GM12878 (cell line): ENCODE results near the gene ARSA. TPM values are rescaled to one million over a fixed set of nuclear protein-coding genes. Genes with fewer than 3 reads are reported as not detected.
A peak's percentile ranks its signal among the peaks of the same experiment; 100 is the strongest.

ENCODE experiments used
- ATAC-seq: fragments of 200-7000 bp; cut with Tn5 transposase; 3 replicates; pipeline ENCODE4 v1.9.1; 2020; ENCODE audit warnings: mild to moderate bottlenecking, moderate library complexity
- BruUV-seq: library from RNA; stranded (reverse); fragments of 400-500 nt; replicated peaks from 2 replicates; lab custom pipeline; 2021; lab: Mats Ljungman, UMichigan
- CTCF ChIA-PET: fragments of 300-600 bp; sonication (Branson Sonifier 250); formaldehyde crosslinking; extraction: SDS; loops from one replicate; lab custom pipeline; 2021; ENCODE audit warnings: inconsistent platforms; lab: Yijun Ruan, JAX
- POLR2A ChIA-PET: fragments of 350-600 bp; formaldehyde crosslinking; extraction: SDS; loops from one replicate; lab custom pipeline; 2021; ENCODE audit warnings: inconsistent platforms; lab: Charles Lee
- RAD21 ChIA-PET: fragments of 300-600 bp; sonication (Branson Sonifier 250); formaldehyde crosslinking; loops from one replicate; lab custom pipeline; 2023; ENCODE audit warnings: antibody characterized with exemption; ENCODE audit not compliant: unreplicated experiment; lab: Charles Lee
- SMC1A ChIA-PET: fragments of 300-600 bp; sonication (Branson Sonifier 250); formaldehyde crosslinking; loops from one replicate; lab custom pipeline; 2023; ENCODE audit not compliant: unreplicated experiment, uncharacterized antibody; lab: Charles Lee
- DNase-seq: peaks from one replicate; pipeline ENCODE4 v3.0.0-alpha.2; 2011; ENCODE audit warnings: low read depth, low spot score
- FAIRE-seq: peaks from 3 replicates; lab custom pipeline; 2011; peaks lifted over from hg19 to GRCh38; lab: Jason Lieb, UNC
- H2AFZ ChIP-seq: 2 replicates; pipeline ENCODE4 v1.6.0; 2011; ENCODE audit warnings: low read depth, low read length, control low read depth; ENCODE audit not compliant: control insufficient read depth
- H3K27ac ChIP-seq: 2 replicates; pipeline ENCODE4 v1.5.1; 2011; ENCODE audit warnings: control low read depth; ENCODE audit not compliant: control insufficient read depth, insufficient read depth
- H3K27me3 ChIP-seq, 2 experiments: replicated peaks in 1 of 2; 2 replicates each; pipeline versions ENCODE4 v1.6.0 to v1.6.1; 2011; ENCODE audit warnings: low read length in 1 of 2; ENCODE audit not compliant: control insufficient read depth in 2 of 2, insufficient read depth in 2 of 2
- H3K36me3 ChIP-seq, 2 experiments: 2 replicates each; pipeline ENCODE4 v1.5.1; 2011; ENCODE audit warnings: low read length in 1 of 2; ENCODE audit not compliant: control insufficient read depth in 2 of 2, insufficient read depth in 2 of 2
- H3K4me1 ChIP-seq: 2 replicates; pipeline ENCODE4 v1.6.1; 2011; ENCODE audit warnings: mild to moderate bottlenecking, low read length, moderate library complexity, mixed read lengths; ENCODE audit not compliant: control insufficient read depth, insufficient read depth
- H3K4me2 ChIP-seq: 2 replicates; pipeline ENCODE4 v1.6.0; 2011; ENCODE audit warnings: control low read depth; ENCODE audit not compliant: control insufficient read depth, insufficient read depth
- H3K4me3 ChIP-seq: fragments of 200-600 bp; sonication (generic); 2 replicates; pipeline ENCODE4 v1.5.1; 2016
- H3K79me2 ChIP-seq: 2 replicates; pipeline ENCODE4 v1.6.0; 2011; ENCODE audit warnings: low read length; ENCODE audit not compliant: control insufficient read depth, insufficient read depth
- H3K9ac ChIP-seq: 2 replicates; pipeline ENCODE4 v1.8.0; 2011; ENCODE audit warnings: low read length, control low read depth, mixed read lengths; ENCODE audit not compliant: control insufficient read depth, insufficient read depth
- H3K9me3 ChIP-seq: replicated peaks from 3 replicates; pipeline ENCODE4 v1.5.1; 2011; ENCODE audit warnings: mild to moderate bottlenecking, low read length; ENCODE audit not compliant: control insufficient read depth, insufficient read depth
- H4K20me1 ChIP-seq: 2 replicates; pipeline ENCODE4 v1.6.0; 2011; ENCODE audit not compliant: control insufficient read depth, insufficient read depth
- CHD2 ChIP-seq: IDR thresholded peaks from 2 replicates; pipeline ENCODE4 v1.6.1; 2011; ENCODE audit warnings: low read depth, low read length, improper control_type of control experiment, borderline replicate concordance
- CREM ChIP-seq: IDR thresholded peaks from 2 replicates; pipeline ENCODE4 v1.6.1; 2014; ENCODE audit warnings: antibody characterized with exemption, low read depth
- E2F4 ChIP-seq: IDR thresholded peaks from 2 replicates; pipeline ENCODE4 v1.6.1; 2012; ENCODE audit warnings: low read depth, low read length, improper control_type of control experiment
- ELK1 ChIP-seq: IDR thresholded peaks from 2 replicates; pipeline ENCODE4 v1.6.1; 2012; ENCODE audit warnings: low read depth, low read length, improper control_type of control experiment
- HDAC2 ChIP-seq: fragments of 200-600 bp; sonication (generic); IDR thresholded peaks from 2 replicates; pipeline ENCODE4 v1.6.1; 2017
- HDAC6 ChIP-seq: fragments of 200-600 bp; sonication (generic); IDR thresholded peaks from one replicate; pipeline ENCODE4 v1.8.0; 2017; ENCODE audit warnings: antibody characterized with exemption; ENCODE audit not compliant: unreplicated experiment
- IRF5 ChIP-seq: fragments of 450-650 bp; IDR thresholded peaks from 2 replicates; pipeline ENCODE4 v1.6.1; 2017; ENCODE audit warnings: borderline replicate concordance
- JUNB ChIP-seq: IDR thresholded peaks from 2 replicates; pipeline ENCODE4 v1.6.1; 2016; ENCODE audit warnings: antibody characterized with exemption, mild to moderate bottlenecking
- NBN ChIP-seq: fragments of 450-650 bp; IDR thresholded peaks from 2 replicates; pipeline ENCODE4 v1.6.1; 2016
- PAX8 ChIP-seq: fragments of 450-650 bp; IDR thresholded peaks from 2 replicates; pipeline ENCODE4 v1.6.1; 2017; ENCODE audit warnings: mild to moderate bottlenecking, moderate library complexity
- SMAD5 ChIP-seq: IDR thresholded peaks from 2 replicates; pipeline ENCODE4 v1.6.1; 2016; ENCODE audit warnings: antibody characterized with exemption, low read depth
- TCF12 ChIP-seq: IDR thresholded peaks from 2 replicates; pipeline ENCODE4 v1.6.1; 2011; ENCODE audit warnings: low read depth, mild to moderate bottlenecking, low read length
- ZBED1 ChIP-seq: IDR thresholded peaks from 2 replicates; pipeline ENCODE4 v1.6.1; 2016; ENCODE audit warnings: borderline replicate concordance
- ZNF207 ChIP-seq: fragments of 450-650 bp; IDR thresholded peaks from 2 replicates; pipeline ENCODE4 v1.6.1; 2014; ENCODE audit warnings: antibody characterized with exemption, mild to moderate bottlenecking, borderline replicate concordance
- WGBS: methylation state at CpG from one replicate; pipeline ENCODE4 v1.1.6; 2016; ENCODE audit warnings: low lambda C conversion rate; ENCODE audit not compliant: insufficient replicate concordance, insufficient coverage; ENCODE audit errors: missing lambda C conversion rate; 5-methylcytosine and 5-hydroxymethylcytosine counted together
- in situ Hi-C: fragments of 300-500 bp; cut with MboI; formaldehyde crosslinking; loops from 9 replicates; pipeline ENCODE4 v1.14.3; 2018; ENCODE audit warnings: mixed read lengths
- intact Hi-C: fragments of 100-400 bp; cut with micrococcal nuclease; formaldehyde crosslinking; loops from one replicate; pipeline ENCODE4 v1.14.2; 2022; ENCODE audit not compliant: unreplicated experiment
- polyA plus RNA-seq, 11 experiments: library from polyadenylated mRNA; depleted of rRNA in 4 of 11; unstranded in 6 of 11; stranded (reverse) in 5 of 11; fragments of >200 nt; fragmentation: Nextera tagmentation in 4 of 11; fragmentation: Illumina TruSeq in 1 of 11; extraction: Ambion mirVana in 4 of 11; extraction: Trizol in 1 of 11; gene quantifications; 1 replicate in 1 of 11; 2 replicates in 10 of 11; pipeline versions ENCODE4 v1.2.1 to v1.2.3, GENCODE V29; 2011 to 2016; ENCODE audit warnings: inconsistent platforms in 2 of 11, missing spikeins in 2 of 11, low read depth in 1 of 11
- total RNA-seq, 4 experiments: library from RNA; depleted of rRNA in 3 of 4; stranded (reverse); fragments of >200 nt in 3 of 4; fragmentation: Illumina TruSeq in 1 of 4; extraction: Trizol in 1 of 4; gene quantifications; 2 replicates each; pipeline versions ENCODE4 v1.2.1 to v1.2.3, GENCODE V29; 2013 to 2021

Gene ARSA
- total and polyA plus RNA-seq, 10 of the 15 experiments (the other 5 are each of a cell fraction or from before 2014, with no cell fraction given): 0.39 to 26.3 (median 9.8) TPM

DNA sequence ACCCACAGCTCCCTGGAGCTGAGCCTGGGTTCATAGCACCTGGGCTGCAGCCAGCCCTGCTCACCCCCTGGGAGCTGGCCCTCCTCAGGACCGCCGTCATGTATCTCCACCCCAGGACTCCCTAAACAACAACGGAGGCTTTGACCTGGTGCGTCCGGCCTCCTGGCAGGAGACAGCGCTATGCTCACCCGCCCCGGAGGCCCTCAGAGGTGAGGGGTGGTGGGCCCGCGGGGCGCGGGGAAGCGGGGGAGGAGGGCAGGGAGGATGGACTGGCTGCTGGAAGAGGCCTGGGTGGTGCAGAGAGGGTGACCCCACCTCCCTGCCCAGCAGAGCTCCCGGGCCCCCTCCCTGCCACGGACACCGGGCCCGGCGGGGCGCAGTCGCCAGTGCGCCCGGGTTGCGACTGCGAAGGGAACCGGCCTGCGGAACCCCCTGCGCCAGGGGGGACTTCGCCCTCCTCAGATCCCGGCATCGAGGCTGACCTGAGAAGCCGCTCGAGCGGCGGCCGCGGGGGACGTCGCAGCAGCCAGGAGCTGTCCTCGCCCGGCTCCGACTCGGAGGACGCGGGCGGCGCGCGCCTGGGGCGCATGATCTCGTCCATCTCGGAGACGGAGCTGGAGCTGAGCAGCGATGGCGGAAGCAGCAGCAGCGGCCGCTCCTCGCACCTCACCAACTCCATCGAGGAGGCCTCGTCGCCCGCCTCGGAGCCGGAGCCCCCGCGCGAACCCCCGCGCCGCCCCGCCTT lies 24.3 kb downstream of the ARSA start:
- H3K9me3 ChIP-seq: no peaks in the 10 kb centered on the region
- no peak overlapping the region for H3K27ac ChIP-seq
- H3K27me3 ChIP-seq: peaks cover 5 to 6% of the 10 kb centered on the region in 2 experiments; a peak in 3 of 4 replicates
- no peak overlapping the region for H3K4me3 ChIP-seq
- in situ Hi-C loops (no loop called here), intact Hi-C loops (no loop called here)
- H3K36me3 ChIP-seq: no peaks in the 10 kb centered on the region
- ATAC-seq (no peak), FAIRE-seq (no peak), DNase-seq (no peak)
- ChIA-PET SMC1A (no interaction called here), POLR2A (no interaction called here), RAD21 (no interaction called here), CTCF (no interaction called here)
- no peak overlapping the region for H3K9ac ChIP-seq
- no TSS peak for BruUV-seq
- TF ChIP-seq E2F4: no peak
- TF ChIP-seq CHD2: no peak
- peak; percentile 91 for TF ChIP-seq HDAC6
- no peaks in the 10 kb centered on the region for H4K20me1 ChIP-seq
- no peaks in the 10 kb centered on the region for H3K4me1 ChIP-seq
- no peak overlapping the region for H2AFZ ChIP-seq
- H3K79me2 ChIP-seq: no peaks in the 10 kb centered on the region
- no peak overlapping the region for H3K4me2 ChIP-seq
- 35% methylated on average over 60 of the region's 70 CpGs for WGBS

- DNase-seq: no peak
- FAIRE-seq: no peak
- ChIA-PET RAD21 (interaction anchor here (1.0 kb wide), 1 partner anchor 19 kb away, joined by 3 read pairs; no protein-coding TSS in a partner anchor), POLR2A (interaction anchor here (0.6 kb wide), 1 partner anchor 67 kb away, joined by 7 read pairs; no protein-coding TSS in a partner anchor), SMC1A (no interaction called here), CTCF (no interaction called here)
- H3K27me3 ChIP-seq: peaks cover 5 to 6% of the 10 kb centered on the region in 2 experiments; a peak in 3 of 4 replicates
- no peak for ATAC-seq
- H3K27ac ChIP-seq: no peak overlapping the region
- H3K9ac ChIP-seq: no peak overlapping the region
- no peak overlapping the region for H2AFZ ChIP-seq
- WGBS: 25% methylated on average over 2 of the region's 2 CpGs
- H3K4me1 ChIP-seq: no peaks in the 10 kb centered on the region
- H3K4me3 ChIP-seq: no peak overlapping the region
- no TSS peak for BruUV-seq
- no peaks in the 10 kb centered on the region for H4K20me1 ChIP-seq
- H3K79me2 ChIP-seq: no peaks in the 10 kb centered on the region
- no peaks in the 10 kb centered on the region for H3K36me3 ChIP-seq
- intact Hi-C loops: no loop called here
- in situ Hi-C loops: no loop called here
- no peak overlapping the region for H3K4me2 ChIP-seq
- H3K9me3 ChIP-seq: no peaks in the 10 kb centered on the region
- TF ChIP-seq JUNB (no peak), ZNF207 (no peak), IRF5 (no peak), ZBED1 (no peak), PAX8 (no peak), TCF12 (no peak), HDAC2 (no peak), CREM (no peak), ELK1 (no peak), NBN (no peak), SMAD5 (no peak)
Observed at GRCh38 chr22:50602338-50602700, 25.6 kb downstream of the ARSA start.
